Stimulated activated naive B cell treated with anti-CD40 and anti-IgM and Interleukin-4, amounts not matched to agents 10 μg/mL and 1 μg/mL and 100 μg/mL, for 72 hours (primary cell): Measurements from ENCODE around the gene RHO.
"Not testable (repeated sequence)": the region's sequence is repeated elsewhere in the genome, so short reads cannot be mapped to it uniquely, and the experiment has no call there.

Source experiments
- ATAC-seq, 2 donors: fragments of 150-1000 bp; cut with Tn5 transposase; replicated peaks; 2 replicates each; pipeline ENCODE4 v1.10.0; 2021; ENCODE audit warnings: moderate library complexity in 1 of 2
- DNase-seq: peaks from one replicate; pipeline ENCODE4 v3.0.0; 2021
- H3K27ac Mint-ChIP-seq: one replicate; pipeline ENCODE4 v1.8.0; 2022; ENCODE audit warnings: mild to moderate bottlenecking, mixed read lengths
- H3K27me3 Mint-ChIP-seq, 2 donors: one replicate each; pipeline ENCODE4 v1.8.0; 2022; ENCODE audit warnings: mixed read lengths in 2 of 2
- H3K36me3 Mint-ChIP-seq, 2 donors: one replicate each; pipeline ENCODE4 v1.8.0; 2022; ENCODE audit warnings: mixed read lengths in 2 of 2, mild to moderate bottlenecking in 1 of 2
- H3K4me1 Mint-ChIP-seq, 2 donors: one replicate each; pipeline ENCODE4 v1.8.0; 2022; ENCODE audit warnings: mixed read lengths in 2 of 2, mild to moderate bottlenecking in 1 of 2
- H3K4me3 Mint-ChIP-seq, 2 donors: one replicate each; pipeline ENCODE4 v1.8.0; 2022; ENCODE audit warnings: mild to moderate bottlenecking in 2 of 2, mixed read lengths in 2 of 2, moderate library complexity in 1 of 2
- H3K9me3 Mint-ChIP-seq, 2 donors: one replicate each; pipeline ENCODE4 v1.8.0; 2022; ENCODE audit warnings: mixed read lengths in 2 of 2, mild to moderate bottlenecking in 1 of 2

Gene RHO

DNA sequence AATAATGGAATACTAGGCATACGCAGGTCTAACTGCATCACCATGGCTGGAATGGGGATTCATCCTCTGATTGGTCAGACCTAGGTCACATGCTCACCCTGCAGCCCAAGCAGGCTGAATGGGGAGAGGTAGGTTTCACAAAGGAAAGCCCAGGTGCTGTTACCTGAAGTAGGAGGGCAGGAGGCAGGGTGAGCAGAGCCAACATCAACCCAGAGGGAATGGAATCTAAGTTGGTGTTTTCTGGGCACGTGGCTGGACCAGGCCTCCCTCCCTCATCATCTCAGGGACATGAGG, 7.9 kb downstream of the RHO start:
- Mint-ChIP-seq H3K4me3 (no peak overlapping the region), H3K27ac (no peak overlapping the region), H3K9me3 (no peaks in the 10 kb centered on the region), H3K4me1 (peaks cover 0 to 3% of the 10 kb centered on the region in 2 donors), H3K27me3 (peaks cover 6 to 10% of the 10 kb centered on the region in 2 donors), H3K36me3 (no peaks in the 10 kb centered on the region)
- no peak for DNase-seq
- no peak for ATAC-seq

DNA sequence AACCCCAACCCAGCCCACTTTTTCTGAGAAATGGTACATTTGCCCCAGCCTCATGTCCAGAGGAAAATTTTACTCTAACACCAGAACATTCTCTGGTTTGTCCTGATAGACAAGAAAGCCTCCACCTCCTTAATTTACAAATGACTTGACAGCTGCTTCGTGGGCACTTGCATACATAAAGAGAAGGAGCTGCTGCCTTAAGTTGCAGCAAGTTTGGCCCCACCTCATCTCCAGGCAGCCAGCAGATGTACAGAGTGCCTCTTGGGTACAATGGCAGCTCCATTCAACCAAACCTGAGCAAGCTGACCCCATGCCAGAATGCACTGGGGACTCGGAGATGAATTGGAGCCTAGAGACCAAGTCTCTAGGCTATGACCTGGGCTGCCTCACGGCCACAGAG, 8.4 kb downstream of the RHO start:
- peaks cover 2 to 5% of the 10 kb centered on the region in 2 donors for H3K27me3 Mint-ChIP-seq
- no peak overlapping the region for H3K4me3 Mint-ChIP-seq
- H3K4me1 Mint-ChIP-seq = peaks cover 0 to 2% of the 10 kb centered on the region in 2 donors
- ATAC-seq = no peak
- H3K9me3 Mint-ChIP-seq = no peaks in the 10 kb centered on the region
- H3K36me3 Mint-ChIP-seq = no peaks in the 10 kb centered on the region
- no peak for DNase-seq
- H3K27ac Mint-ChIP-seq = no peak overlapping the region

DNA sequence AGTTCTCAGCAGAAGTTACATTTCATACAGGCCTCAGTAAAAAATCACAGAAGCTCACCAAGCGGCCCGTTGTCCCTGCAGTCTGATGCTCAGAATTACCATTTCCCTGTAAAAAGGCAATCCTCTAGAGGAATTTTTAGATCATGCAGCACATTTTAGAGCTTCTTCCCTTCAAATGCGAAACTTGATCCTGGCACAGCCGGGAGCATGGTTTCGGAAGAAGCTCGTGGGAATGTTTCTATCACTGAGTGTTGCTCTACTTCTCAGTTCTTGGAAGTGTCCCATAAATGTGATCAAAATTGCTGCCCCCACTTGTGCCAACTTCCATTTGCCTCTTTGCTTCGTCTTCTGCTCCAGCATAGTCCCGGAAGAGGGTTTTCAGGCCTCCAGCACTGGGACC, 10.8 kb downstream of the RHO start:
- H3K4me3 Mint-ChIP-seq = no peak overlapping the region
- no peaks in the 10 kb centered on the region for H3K4me1 Mint-ChIP-seq
- H3K9me3 Mint-ChIP-seq = no peaks in the 10 kb centered on the region
- no peak for DNase-seq
- ATAC-seq = no peak
- no peak overlapping the region for H3K27ac Mint-ChIP-seq
- H3K27me3 Mint-ChIP-seq = no peaks in the 10 kb centered on the region
- H3K36me3 Mint-ChIP-seq = no peaks in the 10 kb centered on the region

DNA sequence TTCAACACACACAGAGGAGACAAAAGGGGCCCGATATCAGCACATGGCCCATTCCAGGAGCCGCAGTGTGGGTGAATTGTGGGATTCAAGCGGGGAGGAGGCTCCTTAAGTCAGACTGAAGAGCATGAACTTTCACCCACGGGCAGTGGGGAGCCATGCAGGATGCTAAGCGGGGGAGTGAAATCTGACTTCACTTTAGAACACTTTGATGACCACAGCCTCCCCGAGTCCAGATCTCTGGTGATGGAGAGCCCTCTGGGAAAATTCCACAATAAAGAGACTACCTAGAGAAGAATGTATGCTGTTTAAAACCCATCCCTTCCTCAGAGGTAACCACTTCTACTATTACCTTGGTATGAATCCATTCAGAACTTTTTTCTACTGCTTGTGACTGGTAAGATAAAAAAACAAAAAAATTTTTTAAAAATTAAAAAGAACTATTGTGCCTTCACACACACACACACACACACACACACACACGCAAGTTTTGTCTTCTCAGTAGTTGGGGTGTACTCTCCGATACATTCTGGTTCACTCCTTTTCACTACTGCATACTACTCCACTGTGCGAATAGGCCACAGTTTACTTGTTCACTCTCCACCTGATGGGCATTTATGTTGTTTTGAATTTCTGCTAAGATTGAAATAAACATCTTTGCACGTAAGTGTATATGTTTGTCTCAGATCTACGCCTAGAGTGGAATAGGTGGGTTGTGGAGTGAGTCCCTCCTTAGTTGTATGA, 12.5 kb downstream of the RHO start:
- H3K4me1 Mint-ChIP-seq = no peaks in the 10 kb centered on the region
- H3K27me3 Mint-ChIP-seq = no peaks in the 10 kb centered on the region
- no peak overlapping the region for H3K4me3 Mint-ChIP-seq
- no peak overlapping the region for H3K27ac Mint-ChIP-seq
- no peaks in the 10 kb centered on the region for H3K36me3 Mint-ChIP-seq
- H3K9me3 Mint-ChIP-seq = no peaks in the 10 kb centered on the region
- DNase-seq = no peak
- ATAC-seq = no peak

DNA sequence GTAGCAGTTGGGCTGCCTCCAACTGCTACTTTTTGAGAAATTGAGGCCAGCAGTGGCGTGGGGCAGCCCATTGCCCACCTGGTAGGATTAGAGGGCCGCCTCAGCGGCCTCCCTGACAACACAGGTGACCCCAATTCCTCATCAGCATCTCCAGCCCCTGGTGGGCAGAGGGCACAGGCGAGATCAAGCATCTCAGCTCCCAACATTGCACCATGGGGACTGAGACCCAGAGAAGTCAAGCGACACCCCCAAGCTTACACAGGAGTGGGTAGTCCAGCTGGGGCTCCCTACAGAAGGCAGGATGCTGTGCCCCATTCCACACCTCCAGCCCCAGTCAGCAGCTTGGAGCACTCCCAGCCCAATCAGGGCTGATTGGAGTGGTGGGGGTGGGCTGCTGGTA, 14.3 kb downstream of the RHO start:
- Mint-ChIP-seq H3K27ac (no peak overlapping the region), H3K36me3 (no peaks in the 10 kb centered on the region)
- no peak for DNase-seq

DNA sequence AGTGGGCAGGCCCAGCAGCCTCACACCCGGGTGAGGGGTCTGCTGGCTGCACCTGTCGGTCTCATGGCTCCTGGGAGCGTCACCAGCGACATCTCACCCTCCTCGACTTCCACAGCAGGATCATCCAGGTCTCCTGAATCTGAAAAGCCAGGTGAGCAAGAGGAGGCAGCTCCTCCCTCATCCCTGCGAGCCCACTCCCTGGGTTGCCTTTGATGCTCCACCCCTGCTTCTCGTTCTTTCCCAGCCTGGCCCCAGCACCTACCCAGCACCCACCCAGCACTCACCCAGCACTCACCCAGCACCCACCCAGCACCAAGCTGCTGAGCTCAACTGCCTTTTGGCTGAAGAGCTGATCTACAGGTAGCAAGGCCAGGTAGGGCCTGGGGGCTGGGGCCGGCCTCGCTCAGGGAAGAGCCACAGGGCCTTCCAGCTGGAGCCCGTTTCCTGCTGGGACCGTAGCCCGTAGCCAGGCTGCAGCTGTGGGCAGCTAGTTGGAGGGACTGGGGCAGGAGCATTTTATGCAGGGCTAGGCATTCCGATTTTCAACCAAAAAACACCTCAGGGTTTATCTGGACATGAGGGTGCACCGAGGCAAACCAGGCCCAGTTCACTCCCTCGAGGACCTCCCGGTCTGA, 14.8 kb downstream of the RHO start, which contains the start of gene H1-8:
Gene H1-8 (plus strand): TSS at position 20 of the 635 bp plus-strand sequence. CDS start 44 bp downstream, at position 64.
- H3K27ac Mint-ChIP-seq = no peak within 1 kb of the TSS
- DNase-seq (no peak), ATAC-seq (no peak)
- H3K4me3 Mint-ChIP-seq = no peak within 1 kb of the TSS
- no peaks in the 10 kb centered on the region for H3K36me3 Mint-ChIP-seq
- no peaks in the 10 kb centered on the region for H3K4me1 Mint-ChIP-seq
- H3K27me3 Mint-ChIP-seq = peaks cover 0 to 2% of the 10 kb centered on the region in 2 donors
- no peaks in the 10 kb centered on the region for H3K9me3 Mint-ChIP-seq

More for the DNA sequence above, 14.3 kb downstream of the RHO start:
- H3K9me3 Mint-ChIP-seq = no peaks in the 10 kb centered on the region
- no peak for ATAC-seq
- H3K4me1 Mint-ChIP-seq = no peaks in the 10 kb centered on the region
- H3K27me3 Mint-ChIP-seq = no peaks in the 10 kb centered on the region
- H3K4me3 Mint-ChIP-seq = no peak overlapping the region

DNA sequence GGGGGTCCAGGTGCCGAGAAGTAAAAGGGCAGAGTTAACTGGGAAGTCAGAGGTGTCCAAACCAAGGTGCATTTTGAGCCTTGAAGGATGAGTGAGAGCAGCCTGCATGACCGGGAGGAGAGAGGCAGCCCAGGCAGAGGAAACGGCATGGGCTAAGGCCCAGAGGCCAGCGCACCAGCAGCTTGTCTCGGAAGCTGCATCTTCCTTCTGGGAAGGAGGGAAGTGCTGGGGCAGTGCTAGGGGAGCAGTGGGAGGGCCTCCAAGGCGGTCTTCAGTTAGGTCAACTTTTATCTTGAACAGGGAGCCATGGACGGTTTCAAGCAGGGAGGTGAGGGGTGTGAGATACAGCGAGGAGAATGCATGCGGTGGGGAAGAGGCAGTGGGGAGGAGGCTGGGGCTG, 15.6 kb downstream of the RHO start:
- ATAC-seq = no peak
- H3K27me3 Mint-ChIP-seq = peaks cover 0 to 5% of the 10 kb centered on the region in 2 donors
- DNase-seq = no peak
- no peaks in the 10 kb centered on the region for H3K36me3 Mint-ChIP-seq
- H3K9me3 Mint-ChIP-seq = no peaks in the 10 kb centered on the region
- H3K27ac Mint-ChIP-seq = no peak overlapping the region
- no peak overlapping the region for H3K4me3 Mint-ChIP-seq
- H3K4me1 Mint-ChIP-seq = no peaks in the 10 kb centered on the region

DNA sequence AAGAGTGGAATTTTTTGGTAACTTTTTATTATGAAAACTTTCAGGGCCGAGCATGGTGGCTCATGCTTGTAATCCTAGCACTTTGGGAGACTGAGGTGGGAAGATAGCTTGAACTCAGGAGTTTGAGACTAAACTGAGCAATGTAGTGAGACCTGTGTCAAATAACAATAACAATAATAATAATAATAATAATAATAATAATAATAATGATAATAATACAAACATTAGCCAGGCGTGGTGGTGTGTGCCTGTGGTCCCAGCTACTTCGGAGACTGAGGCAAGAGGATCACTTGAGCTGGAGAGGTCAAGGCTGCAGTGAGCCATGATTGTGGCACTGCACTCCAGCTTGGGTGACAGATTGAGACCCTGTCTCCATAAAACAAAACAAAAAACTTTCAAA, 17.5 kb downstream of the RHO start:
- not testable (repeated sequence) for H3K4me1 Mint-ChIP-seq, H3K4me3 Mint-ChIP-seq, ATAC-seq, H3K27me3 Mint-ChIP-seq, H3K27ac Mint-ChIP-seq, H3K36me3 Mint-ChIP-seq, DNase-seq, H3K9me3 Mint-ChIP-seq

DNA sequence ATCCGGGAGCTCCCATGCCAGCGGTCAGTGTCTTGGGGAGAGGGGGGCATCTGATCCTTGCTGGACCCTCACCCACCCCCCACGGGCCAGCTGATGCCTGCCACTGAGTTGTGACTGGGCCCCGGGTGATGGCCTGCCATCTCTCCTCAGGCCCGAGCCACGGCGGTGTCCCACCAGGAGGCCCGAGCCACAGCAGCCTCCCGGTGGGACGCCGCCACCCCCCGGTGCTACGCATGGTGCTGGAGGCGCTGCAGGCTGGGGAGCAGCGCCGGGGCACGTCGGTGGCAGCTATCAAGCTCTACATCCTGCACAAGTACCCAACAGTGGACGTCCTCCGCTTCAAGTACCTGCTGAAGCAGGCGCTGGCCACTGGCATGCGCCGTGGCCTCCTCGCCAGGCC, 18.8 kb downstream of the RHO start:
- Mint-ChIP-seq H3K27me3 (peaks cover 0 to 5% of the 10 kb centered on the region in 2 donors), H3K36me3 (no peaks in the 10 kb centered on the region), H3K27ac (no peak overlapping the region), H3K4me1 (no peaks in the 10 kb centered on the region), H3K9me3 (no peaks in the 10 kb centered on the region), H3K4me3 (no peak overlapping the region)
- ATAC-seq (no peak), DNase-seq (no peak)

DNA sequence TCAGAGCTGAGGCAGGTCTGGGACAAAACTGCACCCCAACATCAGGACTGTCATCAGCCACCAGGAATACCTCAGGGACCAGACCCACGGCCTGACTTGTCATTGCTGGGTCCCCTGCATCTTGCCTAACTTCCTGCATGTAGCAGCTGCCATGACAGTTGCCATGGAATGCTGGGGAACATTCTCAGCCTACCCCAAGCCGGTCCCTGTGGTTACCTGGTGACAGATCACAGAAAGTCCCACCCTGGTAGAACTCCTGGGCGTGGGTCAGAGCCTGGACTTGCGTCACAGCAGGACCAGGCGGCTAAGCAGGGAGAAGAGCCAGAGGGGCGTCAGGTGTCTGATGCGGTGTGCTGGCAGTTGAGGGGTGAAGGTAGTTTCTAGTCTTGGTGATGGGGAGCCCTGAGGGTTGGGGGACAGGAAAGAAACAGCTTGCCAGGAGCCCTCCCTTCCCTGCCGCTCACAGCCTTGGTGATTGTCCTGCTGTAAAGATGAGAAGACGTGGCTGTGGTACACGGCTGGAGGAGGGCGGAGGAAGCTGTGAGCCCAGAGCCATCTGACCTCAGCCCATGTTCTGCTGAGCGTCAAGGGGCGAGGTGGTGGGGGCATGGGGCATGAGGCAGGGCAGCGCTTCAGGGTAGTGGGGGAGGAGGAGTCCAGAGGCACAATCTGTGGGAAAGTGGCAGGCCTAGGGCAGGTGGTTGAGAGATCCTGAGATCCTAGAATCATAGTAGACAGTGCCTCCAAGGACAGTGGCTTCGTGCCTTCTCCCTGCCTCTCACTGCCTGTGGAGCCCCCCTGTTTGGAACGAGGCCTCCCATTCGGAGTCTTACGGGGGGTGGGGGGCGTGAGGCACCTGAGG, 19.9 kb downstream of the RHO start:
- DNase-seq = no peak
- peak overlapping the region; percentile 38 for H3K27ac Mint-ChIP-seq
- H3K36me3 Mint-ChIP-seq = no peaks in the 10 kb centered on the region
- no peaks in the 10 kb centered on the region for H3K4me1 Mint-ChIP-seq
- H3K9me3 Mint-ChIP-seq = no peaks in the 10 kb centered on the region
- H3K27me3 Mint-ChIP-seq = peaks cover 6 to 10% of the 10 kb centered on the region in 2 donors
- H3K4me3 Mint-ChIP-seq = no peak overlapping the region
- ATAC-seq = no peak

DNA sequence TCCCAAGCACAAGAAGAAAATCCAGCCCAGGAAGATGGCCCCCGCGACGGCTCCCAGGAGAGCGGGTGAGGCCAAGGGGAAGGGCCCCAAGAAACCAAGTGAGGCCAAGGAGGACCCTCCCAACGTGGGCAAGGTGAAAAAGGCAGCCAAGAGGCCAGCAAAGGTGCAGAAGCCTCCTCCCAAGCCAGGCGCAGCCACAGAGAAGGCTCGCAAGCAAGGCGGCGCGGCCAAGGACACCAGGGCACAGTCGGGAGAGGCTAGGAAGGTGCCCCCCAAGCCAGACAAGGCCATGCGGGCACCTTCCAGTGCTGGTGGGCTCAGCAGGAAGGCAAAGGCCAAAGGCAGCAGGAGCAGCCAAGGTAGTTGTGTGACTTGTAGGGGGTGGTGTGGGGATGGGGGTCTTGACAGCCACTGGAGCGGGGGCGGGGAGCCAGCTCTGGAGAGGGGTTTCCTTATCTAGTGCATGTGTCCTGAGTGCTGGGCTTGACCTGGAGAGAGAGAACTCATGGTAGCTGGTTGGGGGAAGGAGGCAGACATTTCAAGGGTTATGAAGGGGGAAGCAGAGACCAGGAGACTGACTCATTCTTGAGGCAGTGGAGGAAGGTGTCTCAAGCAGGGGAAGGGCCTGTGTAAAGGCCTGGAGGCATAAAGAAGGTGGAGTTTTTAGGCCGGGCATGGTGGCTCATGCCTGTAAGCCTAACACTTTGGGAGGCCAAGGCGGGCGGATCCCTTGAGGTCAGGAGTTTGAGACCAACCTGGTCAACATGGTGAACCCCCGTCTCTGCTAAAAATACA, 20.8 kb downstream of the RHO start:
- H3K4me1 Mint-ChIP-seq = peaks cover under 1 to 2% of the 10 kb centered on the region in 2 donors
- H3K27ac Mint-ChIP-seq = peak overlapping the region; percentile 38
- ATAC-seq (peak in 1 of 2 donors; percentile 36), DNase-seq (no peak)
- H3K36me3 Mint-ChIP-seq = no peaks in the 10 kb centered on the region
- H3K9me3 Mint-ChIP-seq = no peaks in the 10 kb centered on the region
- peaks cover 8 to 10% of the 10 kb centered on the region in 2 donors for H3K27me3 Mint-ChIP-seq
- no peak overlapping the region for H3K4me3 Mint-ChIP-seq

DNA sequence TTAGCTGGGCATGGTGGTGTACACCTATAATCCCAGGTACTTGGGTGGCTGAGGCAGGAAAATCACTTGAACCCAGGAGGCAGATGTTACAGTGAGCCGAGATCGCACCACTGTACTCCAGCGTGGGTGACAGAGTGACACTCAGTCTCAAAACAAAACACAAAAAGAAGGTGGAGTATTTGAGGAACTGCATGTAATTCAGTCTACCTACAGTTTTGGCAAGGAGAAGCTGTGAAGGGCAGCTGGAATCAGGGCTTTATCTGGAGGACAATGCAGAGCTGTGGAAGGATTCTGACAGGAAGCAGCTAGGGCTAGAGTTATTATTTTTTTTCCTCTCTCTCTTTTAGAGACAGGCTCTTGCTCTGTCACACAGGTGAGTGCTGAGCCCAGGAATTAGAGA, 21.4 kb downstream of the RHO start:
- Mint-ChIP-seq H3K9me3 (no peaks in the 10 kb centered on the region), H3K36me3 (no peaks in the 10 kb centered on the region), H3K27me3 (peaks cover 10 to 14% of the 10 kb centered on the region in 2 donors), H3K4me1 (peaks cover 6 to 8% of the 10 kb centered on the region in 2 donors), H3K27ac (no peak overlapping the region), H3K4me3 (no peak overlapping the region)
- ATAC-seq (no peak), DNase-seq (no peak)

DNA sequence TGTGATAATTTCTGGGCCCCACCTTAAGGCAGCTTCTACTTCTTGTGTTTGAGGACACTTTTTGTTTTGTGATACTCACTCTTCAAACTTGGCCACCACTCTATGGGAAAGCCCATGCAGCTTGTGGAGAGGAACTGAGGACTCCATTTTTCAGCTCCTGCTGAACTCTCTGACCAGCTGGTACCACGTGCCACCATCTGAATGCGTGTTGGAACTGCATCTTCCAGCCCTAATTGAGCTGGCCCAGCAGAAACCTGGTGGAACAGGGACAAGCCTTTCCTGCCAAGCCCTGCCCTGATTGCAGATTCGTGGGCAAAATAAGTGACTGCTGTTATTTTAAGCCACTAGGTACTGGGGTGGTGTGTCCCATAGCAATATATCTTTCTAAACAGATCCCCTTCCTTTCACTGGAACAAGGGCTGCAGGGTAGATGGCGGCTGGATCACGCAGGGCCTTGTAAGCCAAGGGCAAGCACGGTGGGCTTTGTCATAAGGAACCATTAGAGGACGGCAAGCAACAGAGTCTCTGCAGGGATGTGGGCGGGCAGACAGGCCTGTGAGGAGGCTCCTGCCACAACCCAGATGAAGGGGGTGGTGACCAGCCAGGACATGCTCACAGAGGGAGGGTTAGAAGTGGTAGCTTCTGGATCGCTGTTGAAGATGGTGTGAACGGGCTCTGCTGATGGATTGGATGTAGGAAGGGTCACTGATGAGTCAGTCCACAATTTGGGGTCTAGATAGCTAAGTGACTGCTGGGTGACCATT, 24.0 kb downstream of the RHO start:
- ATAC-seq = no peak
- no peak for DNase-seq
- Mint-ChIP-seq H3K27me3 (peaks cover 10 to 26% of the 10 kb centered on the region in 2 donors), H3K9me3 (no peaks in the 10 kb centered on the region), H3K36me3 (no peaks in the 10 kb centered on the region), H3K4me3 (no peak overlapping the region), H3K27ac (no peak overlapping the region), H3K4me1 (peaks cover 13 to 20% of the 10 kb centered on the region in 2 donors)
